Measurements from ENCODE around the gene CDH1.

CDH1 gene

DNA sequence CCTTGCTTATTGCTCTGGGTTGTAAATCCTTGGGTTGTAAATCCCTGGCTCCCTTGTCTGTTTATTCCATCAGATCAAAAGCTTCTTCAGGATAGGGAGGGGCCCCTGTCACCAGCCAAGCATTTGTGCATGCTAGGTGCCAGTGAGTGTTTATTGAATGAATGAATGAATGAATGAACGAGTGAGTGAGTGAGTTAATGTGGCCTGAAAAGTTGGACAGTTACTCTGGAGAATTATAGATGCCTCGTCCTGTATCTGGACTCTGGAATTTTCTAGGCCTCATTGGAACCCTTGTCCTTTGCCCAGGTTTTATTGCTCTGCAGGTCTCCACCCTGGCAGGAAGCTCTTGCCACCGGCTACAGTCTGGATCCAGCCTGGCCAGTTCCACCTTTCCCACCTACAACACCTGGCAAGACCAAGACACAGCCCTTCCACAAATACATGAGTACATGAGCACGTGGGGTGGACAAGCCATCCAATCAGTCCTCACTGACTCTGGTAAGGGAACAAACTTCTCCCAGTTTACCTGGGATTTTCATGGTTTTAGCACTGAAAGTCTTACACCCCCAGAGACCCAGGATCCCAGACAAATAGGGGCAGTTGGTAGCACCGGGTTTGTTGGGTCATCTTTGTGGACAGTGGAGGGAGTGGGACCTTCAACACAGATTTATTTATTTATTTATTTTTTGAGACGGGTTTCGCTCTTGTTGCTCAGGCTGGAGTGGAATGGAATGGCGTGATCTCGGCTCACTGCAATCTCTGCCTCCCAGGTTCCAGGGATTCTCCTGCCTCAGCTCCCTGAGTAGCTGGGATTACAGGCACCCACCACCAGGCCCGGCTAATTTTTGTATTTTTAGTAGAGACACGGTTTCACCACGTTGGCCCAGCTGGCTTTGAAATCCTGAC, 14.7 kb upstream of the CDH1 start:
- Mint-ChIP-seq H3K4me3 (no peak overlapping the region), H3K27ac (no peak overlapping the region), H3K9me3 (peaks cover 3% of the 10 kb centered on the region), H3K4me1 (no peaks in the 10 kb centered on the region), H3K27me3 (ENCODE audit: low read depth) (no peaks in the 10 kb centered on the region), H3K36me3 (ENCODE audit: low read depth) (no peaks in the 10 kb centered on the region)
- TF ChIP-seq, protein P1, sequence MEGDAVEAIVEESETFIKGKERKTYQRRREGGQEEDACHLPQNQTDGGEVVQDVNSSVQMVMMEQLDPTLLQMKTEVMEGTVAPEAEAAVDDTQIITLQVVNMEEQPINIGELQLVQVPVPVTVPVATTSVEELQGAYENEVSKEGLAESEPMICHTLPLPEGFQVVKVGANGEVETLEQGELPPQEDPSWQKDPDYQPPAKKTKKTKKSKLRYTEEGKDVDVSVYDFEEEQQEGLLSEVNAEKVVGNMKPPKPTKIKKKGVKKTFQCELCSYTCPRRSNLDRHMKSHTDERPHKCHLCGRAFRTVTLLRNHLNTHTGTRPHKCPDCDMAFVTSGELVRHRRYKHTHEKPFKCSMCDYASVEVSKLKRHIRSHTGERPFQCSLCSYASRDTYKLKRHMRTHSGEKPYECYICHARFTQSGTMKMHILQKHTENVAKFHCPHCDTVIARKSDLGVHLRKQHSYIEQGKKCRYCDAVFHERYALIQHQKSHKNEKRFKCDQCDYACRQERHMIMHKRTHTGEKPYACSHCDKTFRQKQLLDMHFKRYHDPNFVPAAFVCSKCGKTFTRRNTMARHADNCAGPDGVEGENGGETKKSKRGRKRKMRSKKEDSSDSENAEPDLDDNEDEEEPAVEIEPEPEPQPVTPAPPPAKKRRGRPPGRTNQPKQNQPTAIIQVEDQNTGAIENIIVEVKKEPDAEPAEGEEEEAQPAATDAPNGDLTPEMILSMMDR (IDR thresholded peaks at IDR 0.05; ENCODE audit: unreplicated experiment in 3 of 3), result no peak

DNA sequence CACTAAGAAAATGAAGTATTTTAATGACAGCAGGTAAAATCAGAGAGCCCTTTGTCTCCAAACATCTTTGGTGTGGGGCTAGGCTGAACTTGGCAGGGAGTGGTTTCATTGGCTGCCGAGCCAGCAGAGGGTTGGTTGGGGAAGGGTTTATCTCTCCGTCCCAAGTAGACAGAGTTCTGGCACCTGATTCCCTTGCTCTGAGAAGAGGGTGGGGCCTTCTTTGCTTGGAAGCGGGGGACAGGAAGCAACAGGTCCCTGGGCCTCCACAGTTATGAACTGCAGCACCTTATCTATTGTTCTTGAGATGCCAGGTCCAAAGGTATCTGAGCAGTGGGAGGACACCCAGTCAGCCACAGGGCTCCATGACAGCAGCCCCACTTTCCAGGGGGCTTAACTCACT, 12.3 kb upstream of the CDH1 start:
- Mint-ChIP-seq H3K4me3 (no peak overlapping the region), H3K27ac (no peak overlapping the region), H3K4me1 (no peaks in the 10 kb centered on the region), H3K36me3 (ENCODE audit: low read depth) (no peaks in the 10 kb centered on the region), H3K27me3 (ENCODE audit: low read depth) (no peaks in the 10 kb centered on the region), H3K9me3 (peaks cover 3% of the 10 kb centered on the region)
- TF ChIP-seq, protein P1 (IDR thresholded peaks at IDR 0.05; ENCODE audit: unreplicated experiment in 3 of 3), result no peak

DNA sequence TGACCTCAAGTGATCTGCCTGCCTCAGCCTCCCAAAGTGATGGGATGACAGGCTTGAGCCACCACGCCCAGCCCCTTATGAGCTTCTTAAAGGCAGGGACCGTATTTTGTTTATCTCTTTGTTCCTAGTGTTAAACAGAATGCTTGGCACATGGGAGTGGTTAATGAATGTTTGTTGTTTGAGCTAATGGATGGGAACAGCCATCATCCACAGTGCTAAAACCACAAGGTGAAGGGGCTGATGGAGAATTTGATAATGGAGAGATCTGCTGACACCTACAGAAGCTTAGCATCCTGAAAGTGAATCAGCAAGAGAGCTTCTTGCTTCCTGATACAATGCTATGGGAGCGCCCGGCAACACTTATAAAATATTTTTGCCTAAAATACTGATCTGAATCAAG, 8.6 kb upstream of the CDH1 start:
- TF ChIP-seq, protein P1 (IDR thresholded peaks at IDR 0.05; ENCODE audit: unreplicated experiment in 3 of 3), result no peak
- H3K36me3 Mint-ChIP-seq (ENCODE audit: low read depth), result no peaks in the 10 kb centered on the region
- H3K27me3 Mint-ChIP-seq (ENCODE audit: low read depth), result peaks cover 8% of the 10 kb centered on the region
- peaks cover 10% of the 10 kb centered on the region for H3K4me1 Mint-ChIP-seq
- H3K4me3 Mint-ChIP-seq, result no peak overlapping the region
- H3K9me3 Mint-ChIP-seq, result peaks cover 3% of the 10 kb centered on the region
- H3K27ac Mint-ChIP-seq, result no peak overlapping the region

DNA sequence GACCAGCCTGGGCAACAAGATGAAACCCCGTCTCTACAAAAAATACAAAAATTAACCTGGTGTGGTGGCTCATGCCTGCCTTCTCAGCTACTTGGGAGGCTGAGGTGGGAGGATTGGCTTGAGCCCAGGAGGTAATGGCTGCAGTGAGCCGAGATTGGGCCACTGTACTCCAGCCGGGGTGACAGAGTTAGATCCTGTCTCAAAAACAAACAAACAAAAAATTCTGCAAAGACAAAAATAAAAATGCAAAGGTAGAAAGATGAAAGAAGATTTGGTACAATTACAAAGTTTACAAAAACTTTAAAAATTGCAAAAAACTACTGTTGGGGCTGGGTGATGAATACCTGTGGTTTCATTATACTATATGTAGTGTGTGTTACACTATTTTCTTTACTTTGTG, 5.5 kb upstream of the CDH1 start:
- Mint-ChIP-seq H3K4me1 (peaks cover 10% of the 10 kb centered on the region), H3K9me3 (peaks cover 3% of the 10 kb centered on the region), H3K27me3 (ENCODE audit: low read depth) (peaks cover 36% of the 10 kb centered on the region), H3K36me3 (ENCODE audit: low read depth) (no peaks in the 10 kb centered on the region), H3K27ac (peak overlapping the region in 1 of 3 experiments; percentile 73), H3K4me3 (no peak overlapping the region)
- TF ChIP-seq, protein P1 (IDR thresholded peaks at IDR 0.05; ENCODE audit: unreplicated experiment in 3 of 3), result no peak

DNA sequence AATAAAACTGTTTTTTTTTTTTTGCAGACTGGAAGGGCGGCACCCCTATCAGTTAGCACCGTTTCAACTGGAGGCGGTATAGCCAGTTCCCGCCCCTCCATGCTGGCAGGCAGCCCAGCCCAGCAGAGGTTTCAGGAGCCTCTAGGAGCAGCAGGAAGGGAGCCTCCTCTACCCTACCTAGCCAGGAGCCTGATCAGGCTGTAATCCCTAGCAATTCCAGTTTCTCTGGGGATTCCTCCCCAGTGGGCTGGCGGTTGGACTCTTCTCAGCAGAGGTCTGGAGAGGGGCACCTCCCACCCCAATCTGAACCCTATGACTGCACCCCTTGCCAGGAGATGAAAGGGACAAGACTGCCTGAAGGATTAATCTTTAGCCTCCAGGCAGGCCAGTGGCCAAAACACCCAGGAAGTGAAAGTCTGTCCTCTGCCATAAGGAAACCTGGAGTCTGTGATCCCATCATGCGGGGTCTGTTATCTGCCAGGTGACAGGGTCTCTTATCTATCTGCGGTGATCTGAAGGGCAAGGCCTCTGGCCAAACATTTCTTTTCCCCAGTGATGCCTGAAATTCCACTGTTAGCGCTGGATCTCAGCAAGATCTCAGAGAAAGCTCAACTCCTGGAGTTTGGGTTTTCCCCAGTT, 4.9 kb upstream of the CDH1 start:
- Mint-ChIP-seq H3K27ac (peak overlapping the region in 2 of 3 experiments; percentile 49 to 73), H3K4me1 (peaks cover 10% of the 10 kb centered on the region)
- TF ChIP-seq, protein P1 (IDR thresholded peaks at IDR 0.05; ENCODE audit: unreplicated experiment in 3 of 3), result no peak

More for the DNA sequence above, 4.9 kb upstream of the CDH1 start:
- Mint-ChIP-seq H3K36me3 (ENCODE audit: low read depth) (no peaks in the 10 kb centered on the region), H3K9me3 (peaks cover 2% of the 10 kb centered on the region), H3K27me3 (ENCODE audit: low read depth) (peaks cover 40% of the 10 kb centered on the region), H3K4me3 (peak overlapping the region in 1 of 3 experiments; percentile 36)
